Raji (cell line): ENCODE results near the gene SNTA1.

Experiments
- POLR2A ChIP-seq: IDR thresholded peaks from 2 replicates; pipeline ENCODE4 v1.6.1; 2011; ENCODE audit warnings: low read depth, low read length, control low read depth; ENCODE audit not compliant: insufficient read depth

Gene SNTA1

GRCh38 chr20:33408313-33408712 lies 35.2 kb downstream of the SNTA1 start:
- TF ChIP-seq POLR2A: no peak

GRCh38 chr20:33407796-33408195 lies 35.8 kb downstream of the SNTA1 start:
- TF ChIP-seq POLR2A: no peak

- no peak for TF ChIP-seq POLR2A
Measured at GRCh38 chr20:33407251-33407650, 36.3 kb downstream of the SNTA1 start.

GRCh38 chr20:33404281-33404680 lies 39.3 kb downstream of the SNTA1 start:
- TF ChIP-seq POLR2A: no peak

GRCh38 chr20:33401921-33402369 lies 41.6 kb downstream of the SNTA1 start:
- no peak for TF ChIP-seq POLR2A

- TF ChIP-seq POLR2A: peak; percentile 92
Measured at GRCh38 chr20:33401184-33401920, 42.2 kb downstream of the SNTA1 start, which contains the start of gene CDK5RAP1. Gene CDK5RAP1, minus strand, starts transcription at chr20:33401519. Its CDS starts 4,455 bp downstream, at chr20:33397064.

- TF ChIP-seq POLR2A: no peak
Measured at GRCh38 chr20:33400812-33401183, 42.8 kb downstream of the SNTA1 start.

- TF ChIP-seq POLR2A: no peak
Measured at GRCh38 chr20:33399924-33400323, 43.6 kb downstream of the SNTA1 start.

- TF ChIP-seq POLR2A: no peak
Measured at GRCh38 chr20:33394718-33395117, 48.8 kb downstream of the SNTA1 start.

GRCh38 chr20:33393609-33394008 lies 50.0 kb downstream of the SNTA1 start:
- TF ChIP-seq POLR2A: no peak

- TF ChIP-seq POLR2A: no peak
Measured at GRCh38 chr20:33391722-33392415, 51.7 kb downstream of the SNTA1 start.

- TF ChIP-seq POLR2A: no peak
Measured at GRCh38 chr20:33388268-33388667, 55.3 kb downstream of the SNTA1 start.

GRCh38 chr20:33387177-33387576 lies 56.4 kb downstream of the SNTA1 start:
- TF ChIP-seq POLR2A: no peak

- TF ChIP-seq POLR2A: no peak
Measured at GRCh38 chr20:33386673-33387072, 56.9 kb downstream of the SNTA1 start.

- TF ChIP-seq POLR2A: no peak
Measured at GRCh38 chr20:33377366-33377765, 66.2 kb downstream of the SNTA1 start.
